T47D (cell line): Measurements from ENCODE around the gene RGS18.

Experiments used
- DNase-seq, 2 experiments: peaks; one replicate each; pipeline versions ENCODE4 v3.0.0 to v3.0.0-alpha.2; 2011 to 2012; ENCODE audit warnings: low read depth in 1 of 2, low spot score in 1 of 2
- JUND ChIP-seq: IDR thresholded peaks from 2 replicates; pipeline ENCODE4 v1.6.1; 2012; ENCODE audit warnings: low read depth
- in situ Hi-C: cut with HindIII; loops from 2 replicates; pipeline ENCODE4 v1.10.0; 2016; ENCODE audit warnings: low sequenced_read_pairs, low pct_unique_long_range_greater_than_20kb

RGS18 gene

GRCh38 chr1:192232817-192233417 lies 74.7 kb downstream of the RGS18 start:
- in situ Hi-C loops = no loop called here
- TF ChIP-seq JUND = no peak
- DNase-seq = no peak

- in situ Hi-C loops = no loop called here
- TF ChIP-seq JUND = no peak
- no peak for DNase-seq
These were observed 76.9 kb downstream of the RGS18 start for GRCh38 chr1:192235127-192235526.
